GM23338 (cell line): Measurements from ENCODE around the gene DAGLA. TPM values are rescaled to one million over a fixed set of nuclear protein-coding genes. Genes with fewer than 3 reads are reported as not detected.

ENCODE experiments used
- CREB1 ChIP-seq: fragments of 250-450 bp; sonication (Bioruptor Pico); IDR thresholded peaks from 2 replicates; pipeline ENCODE4 v1.5.0; 2020; ENCODE audit warnings: low read depth, mild to moderate bottlenecking, moderate library complexity
- CTCF ChIP-seq, 2 experiments: fragments of 200-600 bp in 1 of 2; sonication (generic) in 1 of 2; conservative IDR thresholded peaks; 2 replicates each; pipeline versions ENCODE4 v1.5.1 to v1.6.1; 2016 to 2017; ENCODE audit warnings: antibody characterized with exemption in 2 of 2, low read depth in 2 of 2, mild to moderate bottlenecking in 2 of 2, moderate library complexity in 1 of 2
- EZH2 ChIP-seq: fragments of 200-600 bp; sonication (generic); IDR thresholded peaks from one replicate; pipeline ENCODE4 v1.8.0; 2017; ENCODE audit warnings: antibody characterized with exemption, mild to moderate bottlenecking, low read depth; ENCODE audit not compliant: unreplicated experiment
- STAT1 ChIP-seq: IDR thresholded peaks from one replicate; pipeline ENCODE4 v1.6.1; 2016; ENCODE audit warnings: antibody characterized with exemption; ENCODE audit not compliant: unreplicated experiment
- ZNF114 ChIP-seq: fragments of 250-450 bp; sonication (Bioruptor Pico); IDR thresholded peaks from 2 replicates; pipeline ENCODE4 v1.5.0; 2020; ENCODE audit warnings: mild to moderate bottlenecking, moderate library complexity
- ZNF331 ChIP-seq: fragments of 250-450 bp; sonication (Bioruptor Pico); IDR thresholded peaks from 2 replicates; pipeline ENCODE4 v1.5.0; 2020; ENCODE audit warnings: low read depth, mild to moderate bottlenecking, moderate library complexity
- ZNF462 ChIP-seq: fragments of 250-450 bp; sonication (Bioruptor Pico); IDR thresholded peaks from 2 replicates; pipeline ENCODE4 v1.5.0; 2020; ENCODE audit warnings: mild to moderate bottlenecking, moderate library complexity
- polyA plus RNA-seq: library from polyadenylated mRNA; unstranded; fragments of >200 nt; fragmentation: Nextera tagmentation; extraction: Ambion mirVana; gene quantifications from 2 replicates; pipeline ENCODE4 v1.2.1, GENCODE V29; 2016
- total RNA-seq: library from RNA; depleted of rRNA; stranded (reverse); fragments of >200 nt; shearing (Covaris generic); gene quantifications from 2 replicates; pipeline ENCODE4 v1.2.3, GENCODE V29; 2014

The DAGLA gene
- total and polyA plus RNA-seq, 2 experiments from 2014 or later = 0.55 to 2.5 TPM

GRCh38 chr11:61769946-61770683 lies 89.9 kb downstream of the DAGLA start (continued):
- TF ChIP-seq ZNF462 (CRISPR knock-in tag) = no peak
- TF ChIP-seq EZH2 = no peak
- TF ChIP-seq ZNF331 (CRISPR knock-in tag) = no peak
- no peak for TF ChIP-seq CTCF (conservative IDR thresholded peaks at IDR 0.05; ENCODE audit: low read depth in 2 of 2)
- TF ChIP-seq ZNF114 (CRISPR knock-in tag) = no peak
- no peak for TF ChIP-seq STAT1
- TF ChIP-seq CREB1 (CRISPR knock-in tag) = no peak
